Neural cell (in vitro differentiated cells): ENCODE data around the gene YKT6. TPM values are rescaled to one million over a fixed set of nuclear protein-coding genes. Genes with fewer than 3 reads are reported as not detected.

Experiments
- H2AFZ ChIP-seq: fragments of 200-600, 300-800 bp; sonication (generic), shearing (Covaris generic); 2 replicates; pipeline ENCODE4 v1.6.0; 2014; ENCODE audit warnings: low read depth, mild to moderate bottlenecking, antibody characterized with exemption, low read length, moderate library complexity
- H3F3A ChIP-seq: fragments of 200-600 bp; shearing (Covaris generic); 2 replicates; pipeline ENCODE4 v1.6.1; 2016; ENCODE audit warnings: mild to moderate bottlenecking, moderate library complexity, mixed read lengths, antibody characterized with exemption, low read length; ENCODE audit not compliant: insufficient read depth, poor library complexity, severe bottlenecking
- H3K27ac ChIP-seq: fragments of 200-600, 300-800 bp; sonication (generic), shearing (Covaris generic); 2 replicates; pipeline ENCODE4 v1.5.1; 2014; ENCODE audit warnings: mild to moderate bottlenecking, low read length, moderate library complexity
- H3K27me3 ChIP-seq: fragments of 300-800, 200-600 bp; sonication (generic), shearing (Covaris generic); 2 replicates; pipeline ENCODE4 v1.6.0; 2014; ENCODE audit warnings: mild to moderate bottlenecking, low read depth, low read length, moderate library complexity; ENCODE audit not compliant: insufficient read depth
- H3K36me3 ChIP-seq: fragments of 300-800, 200-600 bp; sonication (generic), shearing (Covaris generic); 2 replicates; pipeline ENCODE4 v1.5.1; 2014; ENCODE audit warnings: mild to moderate bottlenecking, antibody characterized with exemption, low read length, moderate library complexity; ENCODE audit not compliant: insufficient read depth
- H3K4me2 ChIP-seq: fragments of 300-800, 200-600 bp; sonication (generic), shearing (Covaris generic); 2 replicates; pipeline ENCODE4 v1.6.0; 2014; ENCODE audit warnings: mild to moderate bottlenecking, low read length
- H3K4me3 ChIP-seq: fragments of 300-800, 200-600 bp; sonication (generic), shearing (Covaris generic); 2 replicates; pipeline ENCODE4 v1.5.1; 2014; ENCODE audit warnings: mild to moderate bottlenecking, low read length, moderate library complexity
- H3K79me2 ChIP-seq: fragments of 200-600 bp; shearing (Covaris generic); replicated peaks from 2 replicates; pipeline ENCODE4 v1.6.0; 2014; ENCODE audit warnings: mild to moderate bottlenecking, low read length, moderate library complexity; ENCODE audit not compliant: insufficient read depth
- H3K9ac ChIP-seq: fragments of 300-800, 200-600 bp; sonication (generic), shearing (Covaris generic); 2 replicates; pipeline ENCODE4 v1.6.1; 2016; ENCODE audit warnings: mild to moderate bottlenecking, low read length, mixed read lengths
- H3K9me2 ChIP-seq: fragments of 200-600 bp; shearing (Covaris generic); 2 replicates; pipeline ENCODE4 v1.6.1; 2016; ENCODE audit warnings: mild to moderate bottlenecking, low read length, mixed read lengths; ENCODE audit not compliant: insufficient read depth
- H3K9me3 ChIP-seq: fragments of 200-600, 300-800 bp; sonication (generic), shearing (Covaris generic); 2 replicates; pipeline ENCODE4 v1.6.1; 2016; ENCODE audit warnings: mild to moderate bottlenecking, mixed run types, low read length, moderate library complexity, mixed read lengths
- H4K20me1 ChIP-seq: fragments of 200-600 bp; shearing (Covaris generic); 2 replicates; pipeline ENCODE4 v1.6.1; 2016; ENCODE audit warnings: mild to moderate bottlenecking, mixed run types; ENCODE audit not compliant: insufficient read depth
- EP300 ChIP-seq: fragments of 450-650 bp; conservative IDR thresholded peaks from 2 replicates; pipeline ENCODE4 v1.6.1; 2014; ENCODE audit warnings: antibody characterized with exemption, mild to moderate bottlenecking, moderate library complexity; ENCODE audit not compliant: poor library complexity, severe bottlenecking
- EZH2 ChIP-seq: fragments of 200-600, 300-800 bp; shearing (Covaris generic), sonication (generic); IDR thresholded peaks from 2 replicates; pipeline ENCODE4 v1.6.1; 2014; ENCODE audit warnings: antibody characterized with exemption, low read length, borderline replicate concordance, mild to moderate bottlenecking; ENCODE audit not compliant: insufficient read depth, poor library complexity, severe bottlenecking
- MXI1 ChIP-seq: fragments of 450-650 bp; conservative IDR thresholded peaks from 2 replicates; pipeline ENCODE4 v1.6.1; 2014; ENCODE audit warnings: antibody characterized with exemption, mild to moderate bottlenecking; ENCODE audit not compliant: poor library complexity, severe bottlenecking
- POLR2AphosphoS5 ChIP-seq: IDR thresholded peaks from 2 replicates; pipeline ENCODE4 v1.6.1; 2012
- RAD21 ChIP-seq: fragments of 450-650 bp; conservative IDR thresholded peaks from 2 replicates; pipeline ENCODE4 v1.6.1; 2014; ENCODE audit warnings: antibody characterized with exemption, mild to moderate bottlenecking, moderate library complexity
- REST ChIP-seq: IDR thresholded peaks from 2 replicates; pipeline ENCODE4 v1.6.1; 2012; ENCODE audit warnings: borderline replicate concordance
- SMC3 ChIP-seq: fragments of 450-650 bp; conservative IDR thresholded peaks from 2 replicates; pipeline ENCODE4 v1.6.1; 2014; ENCODE audit warnings: antibody characterized with exemption, mild to moderate bottlenecking, moderate library complexity; ENCODE audit not compliant: poor library complexity
- TAF1 ChIP-seq: IDR thresholded peaks from 2 replicates; pipeline ENCODE4 v1.6.1; 2012; ENCODE audit warnings: low read depth
- polyA plus RNA-seq: library from polyadenylated mRNA; depleted of rRNA; stranded (reverse); fragments of >200 nt; gene quantifications from 2 replicates; pipeline ENCODE4 v1.2.3, GENCODE V29; 2014
- TF ChIP-seq, protein P1 (sequence below): fragments of 450-650 bp; IDR thresholded peaks from 2 replicates; pipeline ENCODE4 v1.5.1; 2014; ENCODE audit warnings: antibody characterized with exemption, mild to moderate bottlenecking, moderate library complexity; ENCODE audit not compliant: poor library complexity, severe bottlenecking

The YKT6 gene
- polyA plus RNA-seq, 1 donor from 2014 or later = 93.4 TPM

DNA sequence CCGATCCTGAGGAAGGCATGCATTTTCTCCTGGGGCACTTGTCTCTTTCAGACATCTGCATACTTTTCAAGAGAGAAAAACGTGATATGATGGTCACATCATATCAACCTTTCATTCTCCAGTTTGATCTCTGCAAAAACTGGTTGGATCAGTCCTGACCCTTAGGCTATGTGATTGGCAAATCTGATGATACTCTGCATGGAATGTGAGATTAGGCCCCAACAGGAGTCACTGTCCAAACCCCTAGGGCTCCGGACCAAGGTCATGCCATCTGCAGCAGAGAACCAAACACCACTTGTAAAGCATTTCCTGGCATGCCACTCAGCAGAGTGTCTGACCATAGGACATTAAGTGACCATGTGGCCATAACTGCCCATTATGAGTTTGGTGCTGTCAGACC lies 20.1 kb upstream of the YKT6 start:
- Histone ChIP-seq H3K9me3 (no peaks in the 10 kb centered on the region), H3K27ac (no peak overlapping the region), H3K9ac (no peak overlapping the region), H3K27me3 (no peaks in the 10 kb centered on the region), H3F3A (no peaks in the 10 kb centered on the region), H2AFZ (no peak overlapping the region), H3K4me2 (no peak overlapping the region), H4K20me1 (no peaks in the 10 kb centered on the region), H3K9me2 (no peaks in the 10 kb centered on the region), H3K36me3 (no peaks in the 10 kb centered on the region), H3K4me3 (no peak overlapping the region), H3K79me2 (no peaks in the 10 kb centered on the region)
- TF ChIP-seq REST = no peak
- TF ChIP-seq EP300 = no peak
- TF ChIP-seq POLR2AphosphoS5 = no peak
- TF ChIP-seq TAF1 = no peak
- TF ChIP-seq RAD21 = no peak
- TF ChIP-seq EZH2 = no peak
- TF ChIP-seq, protein P1, sequence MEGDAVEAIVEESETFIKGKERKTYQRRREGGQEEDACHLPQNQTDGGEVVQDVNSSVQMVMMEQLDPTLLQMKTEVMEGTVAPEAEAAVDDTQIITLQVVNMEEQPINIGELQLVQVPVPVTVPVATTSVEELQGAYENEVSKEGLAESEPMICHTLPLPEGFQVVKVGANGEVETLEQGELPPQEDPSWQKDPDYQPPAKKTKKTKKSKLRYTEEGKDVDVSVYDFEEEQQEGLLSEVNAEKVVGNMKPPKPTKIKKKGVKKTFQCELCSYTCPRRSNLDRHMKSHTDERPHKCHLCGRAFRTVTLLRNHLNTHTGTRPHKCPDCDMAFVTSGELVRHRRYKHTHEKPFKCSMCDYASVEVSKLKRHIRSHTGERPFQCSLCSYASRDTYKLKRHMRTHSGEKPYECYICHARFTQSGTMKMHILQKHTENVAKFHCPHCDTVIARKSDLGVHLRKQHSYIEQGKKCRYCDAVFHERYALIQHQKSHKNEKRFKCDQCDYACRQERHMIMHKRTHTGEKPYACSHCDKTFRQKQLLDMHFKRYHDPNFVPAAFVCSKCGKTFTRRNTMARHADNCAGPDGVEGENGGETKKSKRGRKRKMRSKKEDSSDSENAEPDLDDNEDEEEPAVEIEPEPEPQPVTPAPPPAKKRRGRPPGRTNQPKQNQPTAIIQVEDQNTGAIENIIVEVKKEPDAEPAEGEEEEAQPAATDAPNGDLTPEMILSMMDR = no peak
- TF ChIP-seq MXI1 = no peak
- TF ChIP-seq SMC3 = no peak

DNA sequence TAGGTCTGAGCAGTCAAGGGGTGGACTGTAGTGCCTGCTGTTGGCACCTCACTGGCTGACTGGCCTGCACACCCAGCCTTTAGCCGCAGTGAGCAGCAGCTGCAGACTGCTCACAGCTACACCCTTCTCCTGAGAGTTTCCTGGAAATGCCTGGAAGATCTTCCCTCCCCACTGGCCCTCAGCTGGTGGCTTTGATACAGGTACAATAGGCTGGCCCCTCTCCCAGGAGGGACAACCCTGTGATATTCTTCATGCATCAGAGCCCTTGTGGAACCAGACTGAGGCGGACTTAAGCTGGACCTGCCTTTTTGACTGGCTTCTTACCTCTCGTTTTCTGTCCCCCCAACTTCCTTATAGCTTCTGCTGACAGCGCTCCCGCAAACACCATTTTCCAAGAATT lies 18.0 kb upstream of the YKT6 start:
- Histone ChIP-seq H4K20me1 (no peaks in the 10 kb centered on the region), H3K79me2 (no peaks in the 10 kb centered on the region), H2AFZ (no peak overlapping the region), H3K4me3 (no peak overlapping the region), H3K27ac (no peak overlapping the region), H3F3A (no peaks in the 10 kb centered on the region), H3K36me3 (no peaks in the 10 kb centered on the region), H3K9ac (no peak overlapping the region), H3K9me2 (no peaks in the 10 kb centered on the region), H3K9me3 (no peaks in the 10 kb centered on the region), H3K4me2 (no peak overlapping the region), H3K27me3 (no peaks in the 10 kb centered on the region)
- TF ChIP-seq SMC3 = no peak
- TF ChIP-seq RAD21 = no peak
- no peak for TF ChIP-seq EZH2
- no peak for TF ChIP-seq POLR2AphosphoS5
- no peak for TF ChIP-seq MXI1
- TF ChIP-seq REST = no peak
- no peak for TF ChIP-seq TAF1
- no peak for TF ChIP-seq EP300
- TF ChIP-seq, protein P1 = no peak
